Activated CD4-positive, alpha-beta T cell treated with anti-CD3 and anti-CD28 coated beads for 36 hours (primary cell): ENCODE results near the gene C1D. TPM values are rescaled to one million over a fixed set of nuclear protein-coding genes. Genes with fewer than 3 reads are reported as not detected.

Experiments used
- ATAC-seq: fragments of 200-7000 bp; cut with Tn5 transposase; one replicate; pipeline ENCODE4 v1.10.0; 2021; ENCODE audit warnings: mild to moderate bottlenecking, moderate library complexity
- CTCF ChIA-PET: fragments of 350-600 bp; sonication (Branson Sonifier 250); formaldehyde crosslinking; loops from one replicate; lab custom pipeline; 2021; ENCODE audit warnings: antibody characterized with exemption; lab: Charles Lee
- POLR2A ChIA-PET: fragments of 350-600 bp; sonication (Branson Sonifier 250); formaldehyde crosslinking; loops from one replicate; lab custom pipeline; 2021; ENCODE audit warnings: antibody characterized with exemption, inconsistent platforms; lab: Charles Lee
- DNase-seq: peaks from one replicate; pipeline ENCODE4 v3.0.0-alpha.2; 2020
- H3K27ac Mint-ChIP-seq: one replicate; pipeline ENCODE4 v1.8.0; 2021; ENCODE audit warnings: mixed read lengths
- H3K27me3 Mint-ChIP-seq: one replicate; pipeline ENCODE4 v1.8.0; 2021; ENCODE audit warnings: mixed read lengths
- H3K36me3 Mint-ChIP-seq: one replicate; pipeline ENCODE4 v1.8.0; 2021; ENCODE audit warnings: low read depth, mixed read lengths
- H3K4me1 Mint-ChIP-seq: one replicate; pipeline ENCODE4 v1.8.0; 2021; ENCODE audit warnings: mixed read lengths
- H3K4me3 Mint-ChIP-seq: one replicate; pipeline ENCODE4 v1.8.0; 2021; ENCODE audit warnings: mild to moderate bottlenecking, moderate library complexity, mixed read lengths
- H3K9me3 Mint-ChIP-seq: one replicate; pipeline ENCODE4 v1.8.0; 2021; ENCODE audit warnings: low read depth, mixed read lengths
- intact Hi-C, 2 experiments: fragments of 100-400 bp; cut with DNase I in 1 of 2; cut with micrococcal nuclease in 1 of 2; formaldehyde crosslinking; loops; one replicate each; pipeline versions ENCODE4 v1.14.2 to v1.15.1; 2022 to 2024; cut with DNase I, micrococcal nuclease
- total RNA-seq, 2 experiments: library from RNA; stranded (reverse); gene quantifications; one replicate each; pipeline ENCODE4 v1.2.3, GENCODE V29; 2021

C1D gene
- total RNA-seq, 2 experiments from 2014 or later = 11.3 to 21.4 TPM

- H3K27me3 Mint-ChIP-seq = no peaks in the 10 kb centered on the region
- no peak overlapping the region for H3K4me3 Mint-ChIP-seq
- no peak for ATAC-seq
- intact Hi-C loops = no loop called here
- ChIA-PET POLR2A (interaction anchor here (0.5 kb wide), 1 partner anchor 12 kb away, joined by 3 read pairs; no protein-coding TSS in a partner anchor), CTCF (no interaction called here)
- no peaks in the 10 kb centered on the region for H3K9me3 Mint-ChIP-seq
- DNase-seq = no peak
- H3K27ac Mint-ChIP-seq = no peak overlapping the region
- peaks cover 51% of the 10 kb centered on the region for H3K4me1 Mint-ChIP-seq
- H3K36me3 Mint-ChIP-seq = peaks cover 3% of the 10 kb centered on the region
These were observed 5.0 kb downstream of the C1D start for GRCh38 chr2:68057658-68058396.

DNA sequence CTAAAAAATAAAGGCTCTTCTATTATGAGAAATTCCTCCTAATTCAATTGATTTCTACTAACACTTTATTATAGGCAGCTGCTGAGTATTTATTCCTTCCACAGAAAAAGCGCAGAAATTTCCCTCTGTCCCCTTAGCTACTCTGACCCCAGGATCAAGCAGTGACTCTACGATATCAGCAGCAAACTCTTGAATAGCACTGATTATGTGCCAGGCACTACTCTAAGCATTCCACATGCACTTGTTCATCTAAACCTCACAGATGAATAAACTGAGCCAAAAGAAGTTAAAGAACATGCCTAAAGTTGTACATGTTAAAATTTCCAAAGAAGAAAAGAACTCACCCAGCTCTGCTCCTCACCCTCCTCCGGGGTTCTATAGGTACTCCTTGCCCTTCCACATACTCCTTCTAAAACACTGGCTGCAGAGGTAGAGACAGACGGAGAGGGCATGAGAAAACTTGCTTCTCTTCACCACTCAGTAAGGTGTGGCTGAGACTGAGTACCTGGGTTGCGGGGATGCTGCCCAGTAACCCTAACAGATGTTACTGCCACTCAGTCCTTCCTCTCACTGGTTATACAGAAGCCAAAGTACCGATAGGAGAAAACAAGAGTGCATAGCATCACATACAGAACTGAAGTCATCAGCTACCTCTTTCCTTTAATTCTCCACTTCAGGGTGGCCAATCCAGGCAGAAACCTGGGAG is 9.9 kb downstream of the C1D start:
- ChIA-PET CTCF (interaction anchor here (1.4 kb wide), 1 partner anchor 9 kb away, joined by 3 read pairs; no protein-coding TSS in a partner anchor), POLR2A (no interaction called here)
- DNase-seq (no peak), ATAC-seq (no peak)
- intact Hi-C loops = no loop called here
- Mint-ChIP-seq H3K36me3 (peaks cover 3% of the 10 kb centered on the region), H3K9me3 (no peaks in the 10 kb centered on the region), H3K4me1 (peaks cover 44% of the 10 kb centered on the region), H3K4me3 (no peak overlapping the region), H3K27ac (no peak overlapping the region), H3K27me3 (no peaks in the 10 kb centered on the region)

DNA sequence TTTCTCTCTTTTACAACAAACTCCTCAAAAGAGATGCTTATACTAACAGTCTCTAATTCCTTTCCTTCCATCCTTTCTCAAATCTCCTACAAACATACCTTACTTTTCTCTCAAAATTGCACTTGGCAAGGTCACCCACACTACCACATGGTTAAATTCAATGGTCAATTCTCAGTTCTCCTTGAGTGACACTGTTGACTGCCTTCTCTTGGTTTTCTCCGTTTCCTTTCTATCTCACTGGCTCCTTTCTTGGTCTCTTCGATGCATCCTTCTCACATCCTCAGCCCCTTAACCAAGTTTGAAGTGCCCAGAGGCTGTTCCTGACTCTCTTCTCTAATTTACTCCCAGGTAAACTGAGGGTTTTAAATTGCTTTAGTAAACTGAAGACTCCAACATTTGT is 12.5 kb downstream of the C1D start:
- Mint-ChIP-seq H3K27ac (no peak overlapping the region), H3K36me3 (peaks cover 5% of the 10 kb centered on the region), H3K9me3 (no peaks in the 10 kb centered on the region), H3K4me1 (peaks cover 39% of the 10 kb centered on the region), H3K27me3 (no peaks in the 10 kb centered on the region), H3K4me3 (no peak overlapping the region)
- ChIA-PET POLR2A (no interaction called here), CTCF (interaction anchor here (0.8 kb wide), 1 partner anchor 20 kb away, joined by 4 read pairs; no protein-coding TSS in a partner anchor)
- no peak for DNase-seq
- intact Hi-C loops = no loop called here
- ATAC-seq = no peak

DNA sequence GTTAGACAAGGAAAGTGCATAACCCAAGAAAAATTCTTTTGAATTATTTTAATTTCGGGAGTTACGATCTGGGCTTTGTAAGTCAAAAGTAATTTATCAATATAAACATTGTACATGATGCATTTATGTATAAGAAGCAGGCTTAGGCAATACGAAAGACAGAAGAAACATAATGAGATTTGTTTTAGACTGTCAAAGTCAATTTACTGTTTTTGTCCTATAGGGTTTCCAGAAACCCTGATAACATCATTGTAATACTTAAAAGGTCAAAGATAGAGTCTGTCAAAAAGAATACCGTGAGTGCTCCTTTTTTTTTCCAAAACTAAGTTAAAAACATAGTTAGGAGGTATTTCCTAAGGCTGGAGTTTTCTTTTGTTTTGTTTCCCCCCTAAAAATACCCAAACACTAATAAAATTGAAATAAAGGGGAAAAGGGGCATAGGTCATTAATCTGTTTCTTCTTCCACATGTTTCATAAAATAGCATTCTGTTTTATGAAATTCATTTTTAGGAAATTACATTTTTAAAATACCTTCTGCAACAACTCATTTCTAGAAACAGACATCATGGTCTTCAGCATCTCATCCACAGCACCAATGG is 16.1 kb downstream of the C1D start:
- no peaks in the 10 kb centered on the region for H3K27me3 Mint-ChIP-seq
- no peak for DNase-seq
- H3K4me3 Mint-ChIP-seq = no peak overlapping the region
- peaks cover 20% of the 10 kb centered on the region for H3K4me1 Mint-ChIP-seq
- no peaks in the 10 kb centered on the region for H3K9me3 Mint-ChIP-seq
- peaks cover 8% of the 10 kb centered on the region for H3K36me3 Mint-ChIP-seq
- ATAC-seq = no peak
- ChIA-PET POLR2A (no interaction called here), CTCF (no interaction called here)
- intact Hi-C loops = no loop called here
- H3K27ac Mint-ChIP-seq = no peak overlapping the region

DNA sequence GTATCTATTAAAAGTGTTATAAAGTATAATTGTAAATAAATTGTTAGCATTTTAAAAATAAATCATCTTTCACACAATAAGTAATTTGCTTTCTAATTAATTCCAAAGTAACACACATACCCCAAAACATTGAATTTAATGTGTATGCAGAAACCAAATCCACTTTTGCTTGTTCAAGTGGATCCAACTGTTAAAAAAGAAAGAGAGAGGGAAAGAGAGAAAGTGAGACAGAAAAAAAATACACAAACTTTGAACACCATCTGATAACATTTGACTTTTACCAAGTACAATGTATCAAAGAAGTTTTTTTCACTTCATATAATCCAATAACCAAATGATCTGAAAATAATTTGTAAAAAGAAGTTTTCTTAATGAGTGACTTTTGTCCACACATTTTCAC is 16.6 kb downstream of the C1D start:
- ATAC-seq (no peak), DNase-seq (no peak)
- POLR2A ChIA-PET = no interaction called here
- H3K9me3 Mint-ChIP-seq = no peaks in the 10 kb centered on the region
- peaks cover 10% of the 10 kb centered on the region for H3K36me3 Mint-ChIP-seq
- H3K4me3 Mint-ChIP-seq = no peak overlapping the region
- CTCF ChIA-PET = no interaction called here
- H3K27ac Mint-ChIP-seq = no peak overlapping the region
- intact Hi-C loops = no loop called here
- peaks cover 16% of the 10 kb centered on the region for H3K4me1 Mint-ChIP-seq
- no peaks in the 10 kb centered on the region for H3K27me3 Mint-ChIP-seq

DNA sequence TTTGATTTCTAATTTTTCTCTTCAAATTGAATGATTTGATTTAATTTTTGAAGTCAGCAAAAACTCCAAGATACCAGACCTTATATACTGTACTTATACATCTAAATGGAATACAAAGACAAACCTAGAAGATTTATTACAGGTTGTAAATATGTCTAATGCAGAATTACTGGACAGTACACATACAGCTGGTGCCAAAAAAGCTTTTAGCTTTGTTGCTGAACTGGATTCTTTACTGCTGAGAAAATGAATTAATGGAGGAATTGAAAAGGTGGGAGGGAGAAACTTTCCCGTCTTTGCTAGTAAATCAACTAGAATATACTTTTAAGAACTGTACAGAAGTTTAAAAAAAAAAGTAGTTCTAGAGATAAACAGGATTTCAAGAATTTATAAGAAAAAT is 17.5 kb downstream of the C1D start:
- Mint-ChIP-seq H3K36me3 (peaks cover 10% of the 10 kb centered on the region), H3K9me3 (no peaks in the 10 kb centered on the region)

GRCh38 chr2:68044099-68044498 is 18.7 kb downstream of the C1D start:
- H3K36me3 Mint-ChIP-seq = peaks cover 10% of the 10 kb centered on the region
- H3K9me3 Mint-ChIP-seq = no peaks in the 10 kb centered on the region
- no peak for DNase-seq
- H3K4me3 Mint-ChIP-seq = no peak overlapping the region
- ChIA-PET CTCF (interaction anchor here (1.2 kb wide), 1 partner anchor 9 kb away, joined by 3 read pairs; no protein-coding TSS in a partner anchor), POLR2A (no interaction called here)
- intact Hi-C loops = no loop called here
- no peak for ATAC-seq
- no peak overlapping the region for H3K27ac Mint-ChIP-seq
- H3K27me3 Mint-ChIP-seq = no peaks in the 10 kb centered on the region
- peaks cover 5% of the 10 kb centered on the region for H3K4me1 Mint-ChIP-seq

More for the DNA sequence above, 17.5 kb downstream of the C1D start:
- peaks cover 10% of the 10 kb centered on the region for H3K4me1 Mint-ChIP-seq
- intact Hi-C loops = no loop called here
- no peaks in the 10 kb centered on the region for H3K27me3 Mint-ChIP-seq
- POLR2A ChIA-PET = no interaction called here
- H3K4me3 Mint-ChIP-seq = no peak overlapping the region
- CTCF ChIA-PET = interaction anchor here (0.8 to 0.9 kb wide), 2 partner anchors 14 to 49 kb away, joined by 3 read pairs; no protein-coding TSS in a partner anchor
- no peak overlapping the region for H3K27ac Mint-ChIP-seq
- no peak for ATAC-seq
- no peak for DNase-seq

GRCh38 chr2:68043695-68044094 is 19.1 kb downstream of the C1D start:
- H3K27me3 Mint-ChIP-seq = no peaks in the 10 kb centered on the region
- ATAC-seq = no peak
- ChIA-PET POLR2A (no interaction called here), CTCF (interaction anchor here (0.6 to 1.2 kb wide), 2 partner anchors 10 to 305 kb away, joined by 3 to 4 read pairs; no protein-coding TSS in a partner anchor)
- no peak overlapping the region for H3K4me3 Mint-ChIP-seq
- DNase-seq = no peak
- peaks cover 10% of the 10 kb centered on the region for H3K36me3 Mint-ChIP-seq
- no peaks in the 10 kb centered on the region for H3K9me3 Mint-ChIP-seq
- H3K27ac Mint-ChIP-seq = no peak overlapping the region
- intact Hi-C loops = no loop called here
- H3K4me1 Mint-ChIP-seq = peaks cover 4% of the 10 kb centered on the region

- H3K4me3 Mint-ChIP-seq = no peak overlapping the region
- ATAC-seq (no peak), DNase-seq (no peak)
- no peaks in the 10 kb centered on the region for H3K9me3 Mint-ChIP-seq
- no peaks in the 10 kb centered on the region for H3K27me3 Mint-ChIP-seq
- peaks cover 2% of the 10 kb centered on the region for H3K4me1 Mint-ChIP-seq
- no peak overlapping the region for H3K27ac Mint-ChIP-seq
- POLR2A ChIA-PET = no interaction called here
- peaks cover 10% of the 10 kb centered on the region for H3K36me3 Mint-ChIP-seq
- CTCF ChIA-PET = interaction anchor here (0.6 to 1.2 kb wide), 2 partner anchors 10 to 306 kb away, joined by 3 to 4 read pairs; no protein-coding TSS in a partner anchor
- intact Hi-C loops = no loop called here
These were observed 19.8 kb downstream of the C1D start for GRCh38 chr2:68043032-68043431.

DNA sequence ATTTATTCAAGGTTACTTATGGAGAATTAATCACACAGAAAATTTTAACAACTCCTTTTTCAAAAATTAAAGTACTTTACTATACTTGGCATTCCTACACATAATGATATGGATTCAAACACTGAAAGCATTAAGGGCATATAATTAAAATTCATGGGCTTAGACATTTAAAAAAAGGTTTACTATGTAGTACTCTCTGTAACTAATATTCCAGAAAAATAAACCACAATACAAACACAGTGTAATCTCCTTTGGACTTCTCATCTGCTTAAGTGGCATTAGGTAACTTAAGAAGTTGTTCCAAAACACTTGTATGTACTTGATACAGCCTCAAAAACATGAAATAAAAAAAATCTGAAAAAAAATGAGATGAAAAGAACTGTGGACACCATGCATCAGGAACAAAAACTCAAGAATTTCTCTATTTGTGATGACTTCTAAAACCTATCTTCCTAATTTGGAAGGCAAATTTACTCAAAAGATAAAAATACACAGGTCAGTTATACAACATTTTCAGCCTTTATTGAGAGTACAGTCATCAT is 21.0 kb downstream of the C1D start:
- ATAC-seq (no peak), DNase-seq (no peak)
- ChIA-PET POLR2A (no interaction called here), CTCF (interaction anchor here (1.9 kb wide), 1 partner anchor 11 kb away, joined by 10 read pairs; no protein-coding TSS in a partner anchor)
- Mint-ChIP-seq H3K27me3 (no peaks in the 10 kb centered on the region), H3K4me1 (peaks cover 2% of the 10 kb centered on the region), H3K9me3 (no peaks in the 10 kb centered on the region), H3K36me3 (peaks cover 10% of the 10 kb centered on the region), H3K27ac (no peak overlapping the region), H3K4me3 (no peak overlapping the region)
- intact Hi-C loops = no loop called here

- POLR2A ChIA-PET = no interaction called here
- H3K27me3 Mint-ChIP-seq = no peaks in the 10 kb centered on the region
- intact Hi-C loops = no loop called here
- CTCF ChIA-PET = interaction anchor here (1.9 kb wide), 1 partner anchor 9 kb away, joined by 10 read pairs; no protein-coding TSS in a partner anchor
- H3K36me3 Mint-ChIP-seq = peaks cover 5% of the 10 kb centered on the region
- no peaks in the 10 kb centered on the region for H3K4me1 Mint-ChIP-seq
- DNase-seq (no peak), ATAC-seq (no peak)
- H3K9me3 Mint-ChIP-seq = no peaks in the 10 kb centered on the region
- H3K4me3 Mint-ChIP-seq = no peak overlapping the region
- H3K27ac Mint-ChIP-seq = no peak overlapping the region
These were observed 22.7 kb downstream of the C1D start for GRCh38 chr2:68040078-68040477.
